Muscle layer of colon (tissue), 2 donors: ENCODE results near the gene NUDT1.
A peak's percentile ranks its signal among the peaks of the same experiment; 100 is the strongest.

Source experiments
- H3K27ac ChIP-seq: one replicate; pipeline ENCODE4 v1.7.0; 2013; ENCODE audit warnings: low read depth, mild to moderate bottlenecking, low read length, moderate library complexity
- H3K27me3 ChIP-seq, 2 donors: one replicate each; pipeline ENCODE4 v1.7.0; 2013; ENCODE audit warnings: low read length in 2 of 2, mild to moderate bottlenecking in 2 of 2; ENCODE audit not compliant: insufficient read depth in 2 of 2, control insufficient read depth in 1 of 2
- H3K36me3 ChIP-seq: one replicate; pipeline ENCODE4 v1.7.0; 2013; ENCODE audit warnings: mild to moderate bottlenecking, low read length; ENCODE audit not compliant: insufficient read depth
- H3K4me1 ChIP-seq: one replicate; pipeline ENCODE4 v1.7.0; 2013; ENCODE audit warnings: mild to moderate bottlenecking, low read length; ENCODE audit not compliant: insufficient read depth
- H3K4me3 ChIP-seq, 2 donors: one replicate each; pipeline ENCODE4 v1.7.0; 2013; ENCODE audit warnings: low read length in 2 of 2, low read depth in 1 of 2, mild to moderate bottlenecking in 1 of 2, moderate library complexity in 1 of 2
- H3K9ac ChIP-seq: one replicate; pipeline ENCODE4 v1.7.0; 2013; ENCODE audit warnings: low read length
- H3K9me3 ChIP-seq: one replicate; pipeline ENCODE4 v1.7.0; 2013; ENCODE audit warnings: mild to moderate bottlenecking, low read length
- donor health status: abdominal sarcoma.
- donor health status: Adenocarcinoma of cecum.

NUDT1 gene

DNA sequence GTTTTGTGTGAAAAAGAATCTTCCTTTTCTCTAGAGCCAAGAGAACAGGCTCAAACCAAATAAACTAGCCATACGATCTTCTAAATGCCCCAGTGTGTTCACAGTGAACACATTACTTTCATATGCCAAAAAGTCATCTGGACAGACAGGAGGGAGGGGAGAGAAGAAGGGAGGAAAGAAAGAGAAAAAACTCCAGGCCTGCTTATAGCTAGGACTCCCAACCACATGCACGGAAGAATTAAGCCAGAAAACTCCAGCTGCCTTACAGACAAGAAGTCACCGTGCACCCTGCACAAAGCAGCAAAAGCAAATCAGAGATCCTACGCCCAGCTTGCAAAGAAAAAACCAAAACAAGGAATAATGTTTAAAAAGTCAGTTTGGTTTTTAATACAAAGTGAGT lies 37.9 kb downstream of the NUDT1 start:
- Histone ChIP-seq H3K36me3 (no peaks in the 10 kb centered on the region), H3K27me3 (no peaks in the 10 kb centered on the region), H3K9ac (no peak overlapping the region), H3K4me1 (peaks cover 14% of the 10 kb centered on the region), H3K4me3 (no peak overlapping the region), H3K9me3 (no peaks in the 10 kb centered on the region), H3K27ac (no peak overlapping the region)

DNA sequence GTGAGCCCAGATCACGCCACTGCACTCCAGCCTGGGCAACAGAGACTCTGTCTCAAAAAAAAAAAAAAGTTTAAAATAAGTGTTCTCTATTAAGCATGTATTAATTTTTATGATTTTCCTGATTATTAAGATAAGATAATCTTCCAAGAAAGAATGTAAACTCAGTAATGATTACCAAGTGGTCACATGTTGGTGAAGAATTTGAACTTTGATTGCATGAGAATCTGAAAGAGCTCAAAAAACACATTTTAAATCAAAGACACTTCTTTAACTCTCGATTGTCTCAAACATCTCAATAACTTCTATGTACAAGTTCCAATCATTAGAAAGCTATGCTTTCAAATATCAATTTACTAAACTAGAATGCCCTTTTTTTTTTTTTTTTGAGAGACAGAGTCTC lies 38.4 kb downstream of the NUDT1 start:
- H3K4me1 ChIP-seq, result peaks cover 14% of the 10 kb centered on the region
- H3K4me3 ChIP-seq, result no peak overlapping the region
- H3K36me3 ChIP-seq, result no peaks in the 10 kb centered on the region
- H3K9ac ChIP-seq, result no peak overlapping the region
- no peaks in the 10 kb centered on the region for H3K27me3 ChIP-seq
- H3K9me3 ChIP-seq, result no peaks in the 10 kb centered on the region
- no peak overlapping the region for H3K27ac ChIP-seq

DNA sequence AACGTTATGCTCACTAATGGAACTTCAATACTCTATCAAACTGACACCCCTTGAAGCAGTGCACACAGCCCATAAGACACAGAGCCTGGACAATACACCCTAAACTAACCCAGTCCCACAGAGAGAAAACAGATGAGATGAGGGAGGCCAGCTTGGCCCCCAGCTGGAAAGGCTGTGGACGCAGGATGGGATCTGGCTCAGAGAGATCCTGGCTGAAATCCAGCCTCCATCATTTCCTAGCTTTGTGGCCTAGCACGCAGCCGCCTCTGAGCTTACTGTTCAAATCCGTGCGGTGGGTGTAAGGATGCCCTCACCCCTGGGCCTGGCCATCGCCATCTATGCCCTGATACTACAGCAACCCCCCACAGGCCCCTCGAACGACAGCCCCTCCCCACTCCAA lies 39.5 kb downstream of the NUDT1 start:
- Histone ChIP-seq H3K9ac (peak overlapping the region; percentile 49), H3K9me3 (no peaks in the 10 kb centered on the region), H3K4me1 (peaks cover 14% of the 10 kb centered on the region), H3K27ac (peak overlapping the region; percentile 60), H3K27me3 (no peaks in the 10 kb centered on the region), H3K36me3 (no peaks in the 10 kb centered on the region), H3K4me3 (peak overlapping the region in 1 of 2 donors; percentile 32)

DNA sequence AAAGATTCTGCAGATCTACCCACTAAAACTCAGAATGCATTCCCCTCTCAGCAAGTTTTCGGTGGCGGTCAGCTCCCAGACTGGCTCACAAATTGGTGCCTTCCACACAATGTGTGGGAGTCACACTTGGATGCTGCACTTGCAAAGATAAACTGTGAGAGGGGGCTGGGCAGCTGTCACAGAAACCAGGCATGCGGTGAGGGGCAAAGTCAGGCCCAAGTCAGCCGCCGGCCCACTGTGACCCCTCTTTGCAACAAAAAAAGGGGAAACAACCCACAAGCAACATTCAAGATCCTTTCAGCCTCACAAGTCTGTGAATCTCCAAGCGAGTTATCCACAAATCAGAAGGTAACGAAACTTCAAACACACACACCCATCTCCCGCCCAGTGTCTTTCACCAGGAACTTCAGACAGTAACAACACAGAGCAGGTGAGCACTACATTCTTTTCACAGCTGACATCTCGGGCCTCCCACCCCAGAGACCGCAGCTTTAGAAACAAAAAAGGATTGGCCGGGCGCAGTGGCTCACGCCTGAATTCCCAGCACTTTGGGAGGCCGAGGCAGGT lies 40.2 kb downstream of the NUDT1 start:
- H3K9ac ChIP-seq, result peak overlapping the region; percentile 49
- H3K27ac ChIP-seq, result peak overlapping the region; percentile 60

DNA sequence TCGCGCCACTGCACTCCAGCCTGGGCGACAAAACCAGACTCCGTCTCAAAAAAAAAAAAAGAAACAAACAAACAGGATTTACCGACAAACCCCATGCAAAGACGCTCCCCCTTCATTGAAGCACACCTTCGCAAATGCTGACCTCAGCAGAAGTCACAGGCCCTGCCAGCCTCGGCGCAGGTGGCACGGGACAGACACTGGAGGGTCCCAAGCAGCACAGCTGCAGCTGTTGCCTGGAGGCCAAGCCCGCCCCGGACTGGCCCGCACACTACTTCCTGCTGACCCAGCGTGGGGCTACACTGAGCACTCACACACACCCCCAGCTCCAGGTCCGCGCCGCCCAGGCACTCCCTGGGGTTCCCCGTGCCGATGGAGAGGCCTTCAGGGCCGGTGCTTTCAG lies 41.0 kb downstream of the NUDT1 start:
- Histone ChIP-seq H3K9me3 (no peaks in the 10 kb centered on the region), H3K4me3 (no peak overlapping the region), H3K4me1 (peaks cover 14% of the 10 kb centered on the region), H3K36me3 (no peaks in the 10 kb centered on the region), H3K27me3 (no peaks in the 10 kb centered on the region), H3K27ac (no peak overlapping the region), H3K9ac (no peak overlapping the region)

More for the DNA sequence above, 40.2 kb downstream of the NUDT1 start:
- peak overlapping the region in 1 of 2 donors; percentile 32 for H3K4me3 ChIP-seq
- no peaks in the 10 kb centered on the region for H3K9me3 ChIP-seq
- H3K4me1 ChIP-seq, result peaks cover 14% of the 10 kb centered on the region
- H3K36me3 ChIP-seq, result no peaks in the 10 kb centered on the region
- no peaks in the 10 kb centered on the region for H3K27me3 ChIP-seq

DNA sequence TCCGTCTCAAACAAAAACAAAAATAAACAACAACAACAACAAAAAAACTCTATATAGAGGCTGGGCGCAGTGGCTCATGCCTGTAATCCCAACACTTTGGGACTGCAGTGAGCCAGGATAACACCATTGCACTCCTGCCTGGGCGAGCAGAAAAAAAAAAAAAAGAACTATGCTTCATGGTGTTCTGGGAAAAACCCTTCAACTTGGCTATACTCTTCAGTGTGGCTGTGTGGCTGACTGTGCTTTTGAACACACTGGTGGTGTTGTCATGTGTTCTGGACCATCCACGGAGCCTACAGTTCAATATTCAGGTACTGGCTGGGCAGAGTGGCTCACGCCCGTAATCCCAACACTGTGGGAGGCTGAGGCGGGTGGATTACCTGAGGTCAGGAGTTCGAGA lies 45.7 kb downstream of the NUDT1 start:
- no peak overlapping the region for H3K9ac ChIP-seq
- H3K4me3 ChIP-seq, result no peak overlapping the region
- H3K4me1 ChIP-seq, result no peaks in the 10 kb centered on the region
- H3K27me3 ChIP-seq, result no peaks in the 10 kb centered on the region
- no peaks in the 10 kb centered on the region for H3K36me3 ChIP-seq
- no peaks in the 10 kb centered on the region for H3K9me3 ChIP-seq
- H3K27ac ChIP-seq, result no peak overlapping the region

DNA sequence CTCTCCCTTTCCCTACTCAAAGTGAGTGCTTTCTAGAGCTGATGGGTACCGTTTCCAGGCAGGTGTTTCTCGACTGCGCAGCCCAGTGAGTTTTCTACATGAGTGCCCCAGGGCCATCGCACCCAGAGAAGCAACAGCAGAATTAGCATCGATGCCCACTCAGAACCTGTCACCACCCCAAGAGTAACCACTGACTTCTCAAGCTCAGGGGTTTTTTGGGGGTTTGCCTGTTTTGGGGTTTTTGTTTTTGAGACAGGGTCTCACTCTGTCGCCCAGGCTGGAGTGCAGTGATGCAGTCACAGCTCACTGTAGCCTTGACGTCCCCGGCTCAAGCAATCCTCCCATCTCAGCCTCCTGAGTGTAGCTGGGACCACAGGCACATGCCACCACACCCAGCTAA lies 46.5 kb downstream of the NUDT1 start:
- Histone ChIP-seq H3K36me3 (no peaks in the 10 kb centered on the region), H3K4me1 (no peaks in the 10 kb centered on the region), H3K9ac (no peak overlapping the region), H3K9me3 (no peaks in the 10 kb centered on the region), H3K27me3 (no peaks in the 10 kb centered on the region), H3K4me3 (no peak overlapping the region), H3K27ac (no peak overlapping the region)

DNA sequence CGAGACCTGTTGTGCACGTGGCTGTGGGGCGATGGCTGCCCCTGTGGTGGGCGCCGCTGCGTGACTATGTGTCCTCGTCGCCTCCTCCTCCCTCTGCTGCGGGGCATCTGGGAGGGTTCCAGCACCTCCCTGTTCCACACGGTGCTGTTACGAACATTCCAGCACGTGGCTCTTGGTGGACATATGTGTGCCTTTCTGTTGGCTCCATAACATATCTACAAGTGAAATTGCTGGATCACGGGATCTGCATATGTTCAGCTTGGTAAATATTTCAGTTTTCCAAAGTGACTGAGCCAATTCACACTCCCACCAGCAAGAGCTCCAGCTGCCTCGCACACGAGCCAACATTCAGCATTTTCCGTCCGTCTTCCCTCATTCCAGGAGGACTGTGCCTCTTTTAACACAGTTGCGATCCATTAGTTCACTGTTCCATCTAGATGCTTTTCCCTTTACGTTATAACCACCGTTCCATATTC lies 47.1 kb downstream of the NUDT1 start:
- Histone ChIP-seq H3K4me3 (no peak overlapping the region), H3K9ac (no peak overlapping the region), H3K4me1 (no peaks in the 10 kb centered on the region), H3K27ac (no peak overlapping the region), H3K9me3 (no peaks in the 10 kb centered on the region), H3K36me3 (no peaks in the 10 kb centered on the region), H3K27me3 (no peaks in the 10 kb centered on the region)

DNA sequence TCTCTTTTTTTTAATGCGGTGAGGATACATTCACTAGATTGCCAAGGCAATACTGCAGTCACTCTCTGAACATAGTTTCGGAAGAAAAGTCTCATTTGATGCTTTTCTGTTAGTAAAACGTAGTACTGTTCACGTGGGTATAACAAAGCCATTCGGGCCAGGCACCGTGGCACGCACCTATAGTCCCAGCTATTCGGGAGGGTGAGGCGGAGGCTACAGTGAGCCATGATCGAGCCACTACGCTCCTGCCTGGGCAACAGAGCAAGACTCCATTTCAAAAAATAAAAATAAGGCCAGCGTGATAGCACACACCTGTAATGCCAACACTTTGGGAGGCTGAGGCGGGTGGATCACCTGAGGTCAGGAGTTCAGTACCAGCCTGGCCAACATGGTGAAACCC lies 47.6 kb downstream of the NUDT1 start:
- Histone ChIP-seq H3K4me1 (no peaks in the 10 kb centered on the region), H3K9ac (no peak overlapping the region), H3K27ac (no peak overlapping the region), H3K27me3 (no peaks in the 10 kb centered on the region), H3K9me3 (no peaks in the 10 kb centered on the region), H3K4me3 (no peak overlapping the region), H3K36me3 (no peaks in the 10 kb centered on the region)

DNA sequence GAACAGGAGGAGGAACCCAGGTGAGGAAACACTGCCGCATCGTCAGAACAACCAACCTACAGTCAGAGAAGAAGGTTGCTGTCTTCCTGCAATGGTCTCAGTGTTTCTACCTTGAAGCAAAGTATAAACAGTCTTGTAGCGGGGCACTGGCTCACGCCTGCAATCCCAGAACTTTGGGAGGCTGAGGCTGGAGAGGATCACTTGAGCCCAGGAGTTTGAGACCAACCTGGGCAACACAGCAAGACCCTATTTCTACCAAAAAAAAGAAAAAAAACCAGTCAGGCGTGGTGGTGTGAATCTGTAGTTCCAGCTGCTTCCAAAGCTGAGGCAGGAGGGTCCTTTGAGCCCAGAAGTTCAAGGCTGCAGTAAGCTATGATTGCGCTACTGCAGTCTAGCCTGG lies 48.9 kb downstream of the NUDT1 start:
- Histone ChIP-seq H3K4me1 (no peaks in the 10 kb centered on the region), H3K9me3 (no peaks in the 10 kb centered on the region), H3K9ac (no peak overlapping the region), H3K4me3 (no peak overlapping the region), H3K27me3 (no peaks in the 10 kb centered on the region), H3K27ac (no peak overlapping the region), H3K36me3 (no peaks in the 10 kb centered on the region)

DNA sequence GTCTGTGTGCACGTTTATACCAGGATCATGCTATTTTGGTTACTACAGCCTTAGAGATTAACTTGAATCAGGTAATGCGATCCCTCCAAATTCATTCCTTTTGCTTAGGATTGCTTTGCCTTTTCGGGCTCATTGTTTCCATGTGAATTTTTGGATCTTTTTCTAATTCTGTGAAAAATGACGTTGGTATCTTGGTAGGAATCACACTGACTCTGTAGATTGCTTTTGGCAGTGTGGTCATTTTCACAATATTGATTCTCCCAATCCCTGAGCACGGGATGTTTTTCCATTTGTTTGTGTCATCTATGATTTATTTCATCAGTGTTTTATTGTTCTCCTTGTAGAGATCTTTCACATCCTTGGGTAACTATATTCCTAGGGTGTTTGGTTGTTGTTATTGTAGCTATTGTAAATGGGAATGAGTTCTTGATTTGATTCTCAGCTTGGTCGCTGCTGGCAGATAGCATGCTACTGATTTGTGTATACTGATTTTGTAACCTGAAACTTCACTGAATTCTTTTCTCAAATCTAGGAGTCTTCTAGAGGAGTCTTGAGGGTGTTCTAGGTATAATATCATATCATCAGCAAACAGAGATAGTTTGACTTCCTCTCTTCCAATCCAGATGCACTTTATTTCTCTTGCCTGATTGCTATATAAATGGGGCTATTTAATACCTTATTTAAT lies 54.1 kb downstream of the NUDT1 start:
- no peak overlapping the region for H3K4me3 ChIP-seq
- no peak overlapping the region for H3K27ac ChIP-seq
- no peak overlapping the region for H3K9ac ChIP-seq
- H3K9me3 ChIP-seq, result no peaks in the 10 kb centered on the region
- H3K36me3 ChIP-seq, result no peaks in the 10 kb centered on the region
- no peaks in the 10 kb centered on the region for H3K27me3 ChIP-seq
- H3K4me1 ChIP-seq, result no peaks in the 10 kb centered on the region

DNA sequence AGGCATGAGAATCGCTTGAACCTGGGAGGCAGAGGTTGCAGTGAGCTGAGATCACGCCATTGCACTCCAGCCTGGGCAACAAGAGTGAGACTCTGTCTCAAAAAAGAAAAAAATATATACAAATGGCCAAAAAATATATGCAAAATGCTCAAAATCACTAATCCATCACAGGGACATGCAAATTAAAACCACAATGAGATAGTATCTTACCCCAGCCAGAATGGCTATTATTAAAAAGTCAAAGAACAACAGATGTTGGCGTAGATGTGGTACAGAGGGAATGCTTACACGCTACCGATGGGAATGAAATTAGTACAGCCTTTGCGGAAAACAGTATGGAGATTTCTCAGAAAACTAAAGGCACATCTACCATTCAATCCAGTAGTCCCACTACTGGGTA lies 54.8 kb downstream of the NUDT1 start:
- no peaks in the 10 kb centered on the region for H3K4me1 ChIP-seq
- H3K27me3 ChIP-seq, result no peaks in the 10 kb centered on the region
- no peak overlapping the region for H3K4me3 ChIP-seq
- H3K36me3 ChIP-seq, result no peaks in the 10 kb centered on the region
- no peaks in the 10 kb centered on the region for H3K9me3 ChIP-seq
- H3K27ac ChIP-seq, result no peak overlapping the region
- H3K9ac ChIP-seq, result no peak overlapping the region
